Loucy (cell line): ENCODE measurements around the gene CIDEA.

Experiments used
- EZH2phosphoT487 ChIP-seq: fragments of 200-600 bp; IDR thresholded peaks from 2 replicates; pipeline ENCODE4 v1.6.1; 2018; ENCODE audit warnings: antibody characterized with exemption, mild to moderate bottlenecking, moderate library complexity, borderline replicate concordance
- TF ChIP-seq, protein P1 (sequence below): fragments of 200-600 bp; sonication (generic); conservative IDR thresholded peaks from 2 replicates; pipeline ENCODE4 v1.5.1; 2014; ENCODE audit warnings: mild to moderate bottlenecking, antibody characterized with exemption, low read length

DNA sequence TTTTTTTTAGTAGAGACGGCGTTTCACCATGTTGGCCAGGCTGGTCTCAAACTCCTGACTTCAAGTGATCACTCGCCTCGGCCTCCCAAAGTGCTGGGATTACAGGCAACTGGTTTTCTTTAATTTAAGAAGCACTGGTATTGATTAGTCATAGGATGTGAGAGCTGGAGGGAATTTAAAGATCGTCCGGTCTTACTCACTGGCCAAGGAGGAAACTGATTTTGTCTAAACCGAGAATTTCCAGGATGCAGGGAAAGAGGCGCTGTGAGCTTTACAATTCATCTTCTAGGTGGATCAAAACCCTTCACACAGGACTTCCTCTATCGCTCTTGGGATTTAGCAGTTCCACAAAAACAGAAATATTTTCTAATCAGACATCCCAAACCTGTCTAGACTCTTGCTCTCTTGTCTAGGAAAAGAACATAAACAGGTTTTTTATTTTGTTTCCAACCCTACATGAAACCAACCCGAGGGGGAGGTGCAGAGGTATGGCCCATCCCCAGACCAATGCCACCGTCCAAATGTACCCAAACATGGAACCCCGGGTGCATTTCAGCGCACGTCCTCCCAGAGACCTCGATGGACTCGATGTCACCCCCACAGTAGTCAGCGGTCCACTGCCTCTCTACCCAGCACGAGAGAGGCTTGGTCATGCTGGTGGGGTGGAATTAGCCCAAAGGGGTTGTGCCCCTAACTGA lies 41.4 kb downstream of the CIDEA start:
- TF ChIP-seq, protein P1, sequence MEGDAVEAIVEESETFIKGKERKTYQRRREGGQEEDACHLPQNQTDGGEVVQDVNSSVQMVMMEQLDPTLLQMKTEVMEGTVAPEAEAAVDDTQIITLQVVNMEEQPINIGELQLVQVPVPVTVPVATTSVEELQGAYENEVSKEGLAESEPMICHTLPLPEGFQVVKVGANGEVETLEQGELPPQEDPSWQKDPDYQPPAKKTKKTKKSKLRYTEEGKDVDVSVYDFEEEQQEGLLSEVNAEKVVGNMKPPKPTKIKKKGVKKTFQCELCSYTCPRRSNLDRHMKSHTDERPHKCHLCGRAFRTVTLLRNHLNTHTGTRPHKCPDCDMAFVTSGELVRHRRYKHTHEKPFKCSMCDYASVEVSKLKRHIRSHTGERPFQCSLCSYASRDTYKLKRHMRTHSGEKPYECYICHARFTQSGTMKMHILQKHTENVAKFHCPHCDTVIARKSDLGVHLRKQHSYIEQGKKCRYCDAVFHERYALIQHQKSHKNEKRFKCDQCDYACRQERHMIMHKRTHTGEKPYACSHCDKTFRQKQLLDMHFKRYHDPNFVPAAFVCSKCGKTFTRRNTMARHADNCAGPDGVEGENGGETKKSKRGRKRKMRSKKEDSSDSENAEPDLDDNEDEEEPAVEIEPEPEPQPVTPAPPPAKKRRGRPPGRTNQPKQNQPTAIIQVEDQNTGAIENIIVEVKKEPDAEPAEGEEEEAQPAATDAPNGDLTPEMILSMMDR, result no peak
- TF ChIP-seq EZH2phosphoT487, result no peak
